GM12801 (cell line): ENCODE measurements around the gene FOS.

Experiments
- TF ChIP-seq, protein P1 (sequence below): IDR thresholded peaks from one replicate; pipeline ENCODE4 v1.5.1; 2011; ENCODE audit warnings: control low read depth; ENCODE audit not compliant: insufficient read length; ENCODE audit errors: extremely low read depth

The FOS gene

GRCh38 chr14:75278422-75279152 is at the start of gene FOS:
TSS of gene FOS (plus strand) at chr14:75278828. CDS start at chr14:75278983, 155 bp downstream.
- TF ChIP-seq, protein P1, sequence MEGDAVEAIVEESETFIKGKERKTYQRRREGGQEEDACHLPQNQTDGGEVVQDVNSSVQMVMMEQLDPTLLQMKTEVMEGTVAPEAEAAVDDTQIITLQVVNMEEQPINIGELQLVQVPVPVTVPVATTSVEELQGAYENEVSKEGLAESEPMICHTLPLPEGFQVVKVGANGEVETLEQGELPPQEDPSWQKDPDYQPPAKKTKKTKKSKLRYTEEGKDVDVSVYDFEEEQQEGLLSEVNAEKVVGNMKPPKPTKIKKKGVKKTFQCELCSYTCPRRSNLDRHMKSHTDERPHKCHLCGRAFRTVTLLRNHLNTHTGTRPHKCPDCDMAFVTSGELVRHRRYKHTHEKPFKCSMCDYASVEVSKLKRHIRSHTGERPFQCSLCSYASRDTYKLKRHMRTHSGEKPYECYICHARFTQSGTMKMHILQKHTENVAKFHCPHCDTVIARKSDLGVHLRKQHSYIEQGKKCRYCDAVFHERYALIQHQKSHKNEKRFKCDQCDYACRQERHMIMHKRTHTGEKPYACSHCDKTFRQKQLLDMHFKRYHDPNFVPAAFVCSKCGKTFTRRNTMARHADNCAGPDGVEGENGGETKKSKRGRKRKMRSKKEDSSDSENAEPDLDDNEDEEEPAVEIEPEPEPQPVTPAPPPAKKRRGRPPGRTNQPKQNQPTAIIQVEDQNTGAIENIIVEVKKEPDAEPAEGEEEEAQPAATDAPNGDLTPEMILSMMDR, result no peak

- TF ChIP-seq, protein P1, result no peak
These were observed 48.9 kb upstream of the FOS start for GRCh38 chr14:75229661-75230139.

- TF ChIP-seq, protein P1, result no peak
These were observed 48.4 kb upstream of the FOS start for GRCh38 chr14:75230140-75230792.

GRCh38 chr14:75231320-75231719 is 47.3 kb upstream of the FOS start:
- TF ChIP-seq, protein P1, result no peak

DNA sequence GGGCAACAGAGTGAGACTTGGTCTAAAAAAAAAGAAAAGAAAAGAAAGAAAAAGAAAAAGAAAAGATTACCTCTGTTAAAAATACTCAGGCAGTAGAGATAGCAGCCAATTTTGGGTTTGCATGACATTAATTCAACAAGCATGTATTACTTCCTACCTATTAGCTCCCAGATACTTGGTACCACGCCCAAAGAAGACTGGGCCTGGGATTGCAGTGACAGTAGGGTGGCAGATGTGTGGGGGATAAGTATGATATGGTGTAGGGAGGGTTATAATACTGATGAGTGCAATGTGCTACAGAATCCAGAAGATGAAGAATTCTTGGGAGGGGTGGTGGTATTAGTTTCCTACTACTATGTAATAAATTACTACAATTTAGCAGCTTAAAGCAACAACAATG is 46.4 kb upstream of the FOS start:
- TF ChIP-seq, protein P1, result no peak

- TF ChIP-seq, protein P1, result no peak
These were observed 46.0 kb upstream of the FOS start for GRCh38 chr14:75232597-75232996.

DNA sequence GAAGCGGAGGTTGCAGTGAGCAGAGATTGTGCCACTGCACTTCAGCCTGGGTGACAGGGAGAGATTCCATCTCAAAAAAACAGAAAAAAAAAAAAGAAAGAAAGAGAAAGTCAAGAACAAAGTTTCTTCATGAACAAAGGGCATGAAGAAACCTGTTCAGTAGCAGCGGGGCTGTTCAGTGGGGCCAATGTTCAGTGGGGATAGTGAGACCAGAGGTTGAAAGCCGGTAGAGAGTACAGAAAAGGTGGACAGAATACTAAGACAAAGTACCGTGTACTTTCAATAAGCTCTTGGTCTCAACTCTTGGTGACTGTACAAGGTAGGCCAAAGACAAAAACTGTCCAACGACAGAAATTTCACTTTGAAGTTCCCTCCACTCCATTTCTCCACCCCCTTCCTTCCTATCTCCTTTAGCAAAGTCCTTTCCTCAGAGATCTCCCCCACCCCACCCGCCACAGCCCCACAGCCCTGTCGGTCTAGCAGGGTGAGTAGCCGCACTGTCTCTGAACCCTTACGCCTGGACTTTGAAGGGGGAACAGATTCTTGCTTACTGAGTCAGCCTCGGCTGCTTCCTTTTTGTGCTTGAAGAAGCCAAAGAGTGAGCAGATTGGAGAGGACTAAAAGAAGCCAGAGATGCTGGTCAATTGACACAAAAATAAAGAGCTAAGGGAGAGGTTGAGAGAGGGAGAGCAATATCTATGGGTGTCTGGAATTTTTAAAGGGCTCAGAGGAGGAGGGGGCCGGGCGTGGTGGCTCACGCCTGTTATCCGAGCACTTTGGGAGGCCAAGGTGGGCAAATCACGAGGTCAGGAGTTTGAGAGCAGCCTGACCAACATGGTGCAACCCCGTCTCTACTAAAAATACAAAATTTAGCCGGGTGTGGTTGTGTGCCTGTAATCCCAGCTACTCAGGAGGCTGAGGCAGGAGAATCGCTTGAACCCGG is 44.2 kb upstream of the FOS start:
- TF ChIP-seq, protein P1, result no peak
